ENCODE measurements around the gene GREB1L.
"Not testable (repeated sequence)": the region's sequence is repeated elsewhere in the genome, so short reads cannot be mapped to it uniquely, and the experiment has no call there.

Gene GREB1L

DNA sequence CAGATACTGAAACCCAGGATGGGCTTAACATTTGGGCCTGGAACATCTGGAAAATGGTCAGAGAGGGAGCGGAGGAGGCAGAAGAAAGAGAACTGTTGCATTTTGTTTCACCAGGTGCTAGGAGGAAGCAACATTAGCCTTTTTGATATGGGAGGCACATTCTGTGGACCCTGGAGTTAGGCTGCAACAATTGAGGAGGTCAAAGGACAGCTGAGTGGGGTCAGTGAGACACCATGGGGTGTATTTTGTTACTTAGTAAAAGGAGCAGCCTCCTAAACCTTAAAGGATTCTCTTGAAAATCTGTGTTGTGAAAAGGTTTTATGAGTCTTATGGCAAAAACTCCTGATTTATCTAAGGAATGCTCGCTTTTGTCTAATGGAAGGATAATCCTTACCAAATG, 124.9 kb downstream of the GREB1L start:
- DNase-seq (ENCODE audit: low spot score) = no peak

GRCh38 chr18:21369146-21369545, 127.1 kb downstream of the GREB1L start:
- no peak for DNase-seq (ENCODE audit: low spot score)

GRCh38 chr18:21369597-21369996, 127.6 kb downstream of the GREB1L start:
- DNase-seq (ENCODE audit: low spot score) = not testable (repeated sequence)

- no peak for DNase-seq (ENCODE audit: low spot score)
Measured at GRCh38 chr18:21383031-21383430, 141.0 kb downstream of the GREB1L start.

- no peak for DNase-seq (ENCODE audit: low spot score)
Measured at GRCh38 chr18:21386523-21387240, 144.7 kb downstream of the GREB1L start.

- no peak for DNase-seq (ENCODE audit: low spot score)
Measured at GRCh38 chr18:21387886-21388285, 145.9 kb downstream of the GREB1L start.

DNA sequence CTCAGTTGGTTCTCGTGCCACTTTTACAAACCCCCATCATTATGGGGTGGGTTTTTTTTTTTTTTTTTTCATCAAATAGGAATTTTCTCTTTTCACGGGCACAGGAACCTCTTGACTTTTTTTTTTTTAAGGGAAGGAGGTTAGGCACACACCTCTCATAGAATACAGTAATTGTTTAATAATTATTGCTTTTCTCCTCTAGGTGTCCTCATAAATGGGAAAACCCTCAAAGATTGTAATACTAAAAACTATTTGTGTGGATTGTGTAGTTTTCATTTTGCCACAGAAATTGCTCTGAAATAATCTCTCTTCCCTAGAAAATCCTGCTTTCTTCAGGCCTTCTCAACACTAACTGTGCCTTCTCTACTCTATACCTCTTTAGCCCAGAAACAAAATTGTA, 147.3 kb downstream of the GREB1L start:
- DNase-seq (ENCODE audit: low spot score) = no peak

GRCh38 chr18:21389903-21390302, 147.9 kb downstream of the GREB1L start:
- DNase-seq (ENCODE audit: low spot score) = no peak

- DNase-seq (ENCODE audit: low spot score) = peak; percentile 72
Measured at GRCh38 chr18:21391074-21391673, 149.1 kb downstream of the GREB1L start.

DNA sequence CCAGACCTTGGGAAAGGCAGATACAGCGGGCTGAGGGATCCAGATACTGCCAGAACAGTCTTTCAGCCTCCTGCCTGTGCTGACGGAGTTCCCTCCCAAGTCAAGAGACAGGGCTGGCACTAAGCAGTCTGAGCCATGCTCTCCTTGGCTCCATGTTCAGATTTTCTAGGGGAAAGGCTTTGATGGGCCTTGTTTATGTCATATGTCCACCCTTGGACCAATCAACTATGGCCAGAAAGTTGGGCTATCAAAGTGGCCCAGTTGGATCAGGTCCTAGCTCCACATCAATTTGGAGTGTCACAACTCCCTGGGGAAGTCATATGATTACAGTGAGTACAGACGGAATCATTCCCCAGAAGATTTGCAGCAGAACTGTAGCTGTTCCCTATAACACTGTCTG, 152.0 kb downstream of the GREB1L start:
- no peak for DNase-seq (ENCODE audit: low spot score)

DNA sequence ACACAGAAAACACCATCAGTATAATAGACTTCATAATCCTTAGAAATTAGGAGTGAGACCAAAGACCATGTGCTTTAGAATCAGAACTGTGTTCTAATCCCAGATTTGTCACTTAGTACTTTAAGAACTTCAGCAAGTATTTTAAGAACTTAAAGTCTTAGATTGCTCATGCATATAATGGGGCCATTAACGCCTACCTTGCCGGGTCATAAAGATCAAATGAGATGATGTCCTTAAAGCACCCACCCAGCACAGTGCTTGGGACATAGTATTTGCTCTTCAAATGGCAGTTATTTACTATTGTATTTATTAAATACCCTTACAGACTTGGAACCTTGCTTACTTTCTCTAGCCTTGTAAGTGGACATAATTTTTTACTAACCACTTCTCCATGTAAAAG, 156.1 kb downstream of the GREB1L start:
- no peak for DNase-seq (ENCODE audit: low spot score)

- no peak for DNase-seq (ENCODE audit: low spot score)
Measured at GRCh38 chr18:21402272-21402671, 160.2 kb downstream of the GREB1L start.

GRCh38 chr18:21404426-21404825, 162.4 kb downstream of the GREB1L start:
- no peak for DNase-seq (ENCODE audit: low spot score)

DNA sequence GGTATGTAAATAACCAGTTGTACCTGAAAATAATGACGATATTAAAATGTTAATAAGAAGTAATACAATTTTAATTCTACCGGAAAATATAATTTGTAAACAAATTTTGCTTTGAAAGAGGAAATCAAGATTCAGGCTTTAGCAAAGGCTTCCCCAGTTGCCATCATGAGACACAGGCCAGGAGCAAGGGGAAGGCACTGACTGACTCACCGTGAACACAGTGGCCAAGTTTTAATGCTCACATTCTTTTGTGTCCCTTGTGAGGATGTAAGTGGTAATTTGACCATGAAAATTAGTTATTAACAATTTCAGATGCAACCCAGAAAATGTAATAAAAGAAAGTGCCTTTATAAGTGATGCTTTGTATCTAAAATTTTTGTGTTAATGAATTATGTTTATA, 164.1 kb downstream of the GREB1L start:
- no peak for DNase-seq (ENCODE audit: low spot score)

DNA sequence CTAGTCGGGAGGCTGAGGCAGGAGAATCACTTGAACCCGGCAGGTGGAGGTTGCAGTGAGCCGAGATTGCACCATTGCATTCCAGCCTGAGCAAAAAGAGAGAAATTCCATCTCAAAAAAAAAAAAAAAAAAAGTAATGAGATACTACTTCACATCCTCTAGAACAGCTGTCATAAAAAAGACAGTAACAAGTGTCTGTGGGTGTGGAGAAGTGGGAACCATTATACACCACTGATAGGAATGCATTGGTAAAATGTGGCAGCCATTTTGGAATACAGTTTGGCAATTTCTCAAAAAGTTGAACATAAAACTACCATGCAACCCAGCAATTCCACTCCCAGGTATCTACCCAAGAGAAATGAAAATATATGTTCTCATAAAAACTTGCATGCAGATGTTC, 166.6 kb downstream of the GREB1L start:
- DNase-seq (ENCODE audit: low spot score) = no peak

GRCh38 chr18:21433436-21433835, 191.4 kb downstream of the GREB1L start:
- no peak for DNase-seq (ENCODE audit: low spot score)

DNA sequence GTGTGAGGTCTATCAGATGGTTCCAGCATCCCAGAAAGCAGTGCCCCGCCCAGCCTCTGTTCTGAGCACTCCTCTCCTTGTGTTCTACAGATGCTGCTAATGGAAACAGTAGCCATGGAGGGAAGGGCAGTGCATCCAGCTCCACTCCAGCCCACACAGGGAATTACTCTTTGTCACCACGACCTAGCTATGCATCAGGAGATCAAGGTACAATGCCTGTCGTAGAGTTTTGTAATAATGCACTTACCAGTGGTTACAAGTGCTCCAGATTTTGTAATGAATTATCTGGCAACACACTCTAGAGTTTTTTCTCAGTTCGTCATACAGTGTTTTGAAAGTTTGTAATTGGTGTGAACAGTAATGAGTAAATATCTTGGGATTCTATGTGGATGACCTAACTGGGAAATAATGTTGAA, 197.4 kb downstream of the GREB1L start:
- DNase-seq (ENCODE audit: low spot score) = peak; percentile 57

- DNase-seq (ENCODE audit: low spot score) = no peak
Measured at GRCh38 chr18:21441670-21442069, 199.6 kb downstream of the GREB1L start.

DNA sequence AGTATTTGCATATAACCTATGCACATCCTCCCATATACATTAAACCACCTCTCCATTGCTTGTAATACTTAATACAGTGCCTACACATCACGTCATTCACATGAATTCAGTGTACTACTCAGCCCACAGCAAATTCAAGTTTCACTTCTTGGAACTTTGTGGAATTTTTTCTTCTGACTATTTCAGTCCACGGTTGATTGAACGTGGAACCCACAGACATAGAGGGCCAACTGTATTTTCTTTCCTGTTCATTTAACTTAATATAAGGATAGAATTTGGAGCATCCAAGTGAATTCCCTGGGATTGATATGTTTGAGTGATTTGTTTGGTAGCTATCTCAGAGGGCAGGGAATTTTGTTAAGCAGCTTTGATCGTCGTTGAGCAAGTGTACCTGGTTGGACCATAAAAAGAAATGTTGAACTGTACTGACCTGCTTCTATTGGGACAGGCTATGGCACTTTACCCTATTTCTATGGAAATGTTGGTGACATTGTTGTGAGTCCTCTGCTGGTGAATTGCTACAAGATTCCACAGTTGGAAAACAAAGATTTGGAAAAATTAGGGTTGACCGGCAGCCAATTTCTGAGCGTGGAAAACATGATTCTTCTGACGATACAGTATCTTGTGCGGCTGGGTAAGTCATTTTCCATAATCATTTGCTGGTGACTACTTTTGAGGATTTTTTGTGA, 201.9 kb downstream of the GREB1L start:
- DNase-seq (ENCODE audit: low spot score) = no peak

DNA sequence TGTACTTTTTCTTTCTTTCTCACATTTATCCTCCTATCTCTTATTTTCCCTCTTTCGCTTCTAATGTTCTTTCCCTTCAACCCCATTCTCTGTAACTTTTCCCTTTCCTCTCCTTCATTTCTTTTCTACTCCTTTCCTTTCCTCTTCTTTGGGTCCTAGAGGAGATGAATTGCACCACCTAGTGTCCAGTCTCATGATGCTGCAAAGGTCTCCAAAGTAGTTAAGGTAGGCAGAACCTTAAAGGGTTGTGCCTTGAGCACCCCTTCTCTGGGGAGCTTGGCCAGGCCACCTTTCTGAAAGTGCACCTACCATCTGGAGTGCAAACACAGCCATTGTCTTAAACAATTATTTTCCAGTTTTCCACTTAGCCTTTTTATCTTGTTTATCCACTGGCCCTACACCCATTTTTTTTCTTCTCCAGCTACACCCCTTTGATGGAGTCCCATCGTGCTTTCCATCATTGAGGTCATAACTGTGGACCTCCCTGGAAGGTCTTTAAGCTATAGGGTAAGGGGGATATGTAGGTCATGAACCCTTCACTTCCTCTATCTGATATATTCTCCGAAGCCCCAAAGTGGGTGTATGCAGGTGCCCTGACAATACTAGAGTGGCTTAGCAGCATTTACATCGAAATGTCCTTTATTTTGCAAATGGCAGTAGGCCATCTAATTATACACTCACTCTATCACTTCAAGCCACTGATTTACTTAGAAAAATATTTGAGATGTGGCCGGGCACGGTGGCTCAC, 202.6 kb downstream of the GREB1L start:
- peak; percentile 71 for DNase-seq (ENCODE audit: low spot score)

- DNase-seq (ENCODE audit: low spot score) = no peak
Measured at GRCh38 chr18:21448299-21448698, 206.3 kb downstream of the GREB1L start.
